ENCODE data around the gene PFKP.

DNA sequence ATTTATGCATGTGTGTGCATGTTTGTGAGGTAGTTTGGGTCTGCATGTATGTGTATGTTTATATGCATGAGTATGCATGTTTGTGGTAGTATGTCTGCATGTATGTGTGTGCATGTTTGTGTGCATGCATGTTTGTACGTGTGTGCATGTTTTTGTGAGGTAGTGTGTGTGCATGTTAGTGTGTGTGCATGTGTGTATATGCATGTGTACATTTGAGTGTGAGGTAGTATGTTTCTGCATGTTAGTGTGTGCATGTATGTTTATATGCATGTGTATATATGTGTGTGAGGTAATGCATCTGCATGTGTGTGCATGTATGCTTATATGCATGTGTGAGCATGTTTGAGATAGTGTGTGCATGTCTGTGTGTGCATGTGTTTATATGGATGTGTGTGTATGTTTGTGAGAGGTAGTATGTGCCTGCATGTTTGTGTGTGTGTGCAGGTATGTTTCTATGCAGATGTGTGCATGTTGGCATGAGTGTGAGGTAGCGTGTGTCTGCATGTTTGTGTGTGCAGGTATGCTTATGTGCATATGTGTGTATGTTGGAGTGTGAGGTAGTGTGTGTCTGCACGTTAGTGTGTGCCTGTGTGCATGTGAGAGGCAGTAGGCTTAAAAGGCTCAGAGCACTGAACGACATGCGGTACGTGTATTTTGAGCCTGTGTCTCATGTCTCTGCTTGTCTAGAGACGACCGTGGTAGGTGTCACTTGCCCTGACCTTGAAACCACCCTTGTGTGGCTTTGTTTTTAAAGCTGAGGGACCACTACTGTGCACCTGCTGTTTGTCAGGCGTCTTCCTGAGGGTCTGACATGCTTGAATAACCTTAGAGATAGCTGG is 43.7 kb downstream of the PFKP start:
- TF ChIP-seq, protein P1, sequence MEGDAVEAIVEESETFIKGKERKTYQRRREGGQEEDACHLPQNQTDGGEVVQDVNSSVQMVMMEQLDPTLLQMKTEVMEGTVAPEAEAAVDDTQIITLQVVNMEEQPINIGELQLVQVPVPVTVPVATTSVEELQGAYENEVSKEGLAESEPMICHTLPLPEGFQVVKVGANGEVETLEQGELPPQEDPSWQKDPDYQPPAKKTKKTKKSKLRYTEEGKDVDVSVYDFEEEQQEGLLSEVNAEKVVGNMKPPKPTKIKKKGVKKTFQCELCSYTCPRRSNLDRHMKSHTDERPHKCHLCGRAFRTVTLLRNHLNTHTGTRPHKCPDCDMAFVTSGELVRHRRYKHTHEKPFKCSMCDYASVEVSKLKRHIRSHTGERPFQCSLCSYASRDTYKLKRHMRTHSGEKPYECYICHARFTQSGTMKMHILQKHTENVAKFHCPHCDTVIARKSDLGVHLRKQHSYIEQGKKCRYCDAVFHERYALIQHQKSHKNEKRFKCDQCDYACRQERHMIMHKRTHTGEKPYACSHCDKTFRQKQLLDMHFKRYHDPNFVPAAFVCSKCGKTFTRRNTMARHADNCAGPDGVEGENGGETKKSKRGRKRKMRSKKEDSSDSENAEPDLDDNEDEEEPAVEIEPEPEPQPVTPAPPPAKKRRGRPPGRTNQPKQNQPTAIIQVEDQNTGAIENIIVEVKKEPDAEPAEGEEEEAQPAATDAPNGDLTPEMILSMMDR (IDR thresholded peaks at IDR 0.05) = no peak
- TF ChIP-seq POLR2A (IDR thresholded peaks at IDR 0.05) = no peak
